HG03196 (cell line): Measurements from ENCODE around the gene PTK7.

Experiments used
- ATAC-seq: cut with Tn5 transposase; IDR thresholded peaks from one replicate; pipeline ENCODE4 v1.9.1; 2021; ENCODE audit not compliant: unreplicated experiment

The PTK7 gene

DNA sequence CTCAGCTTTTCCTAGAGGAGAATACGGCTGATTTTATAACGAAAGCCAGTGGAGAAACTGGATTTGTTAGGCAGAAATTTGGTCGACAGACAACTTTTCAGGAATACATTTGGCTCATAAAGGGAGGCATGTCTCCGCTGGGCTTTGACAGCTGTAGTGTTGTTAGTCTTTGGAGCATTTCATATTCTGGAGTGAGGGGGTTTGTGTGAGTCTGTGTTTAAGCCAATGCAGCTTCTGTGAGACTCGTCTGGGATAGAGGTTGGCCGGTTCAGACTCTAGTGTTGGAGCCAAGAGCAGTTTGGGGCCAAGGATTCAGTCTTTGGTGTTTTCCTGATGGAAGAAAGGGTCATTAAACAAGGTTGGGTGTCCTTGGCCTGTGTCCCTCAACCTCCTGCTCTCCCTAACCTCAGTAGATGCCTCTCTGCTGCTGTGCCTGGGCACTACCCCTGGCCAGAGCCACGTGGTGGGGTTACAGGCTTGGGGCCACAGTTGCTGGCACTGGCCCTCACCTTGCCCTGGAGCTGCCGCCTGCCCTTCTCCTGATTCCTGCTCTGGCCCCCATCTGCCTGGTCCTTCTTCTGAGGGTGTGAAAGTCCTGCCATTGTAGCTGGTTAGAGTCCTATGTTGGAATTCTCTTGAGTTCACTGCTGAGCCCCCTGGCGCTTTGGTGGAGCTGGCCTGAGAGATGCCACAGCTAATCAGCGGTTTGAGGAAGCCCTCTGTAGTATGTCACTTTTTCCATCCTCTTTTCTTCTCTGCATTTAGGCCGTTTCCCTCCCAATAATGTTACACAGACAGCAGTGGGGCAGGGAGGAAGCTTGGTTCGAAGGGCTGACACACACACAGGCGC, 6.9 kb downstream of the PTK7 start:
- no peak for ATAC-seq

DNA sequence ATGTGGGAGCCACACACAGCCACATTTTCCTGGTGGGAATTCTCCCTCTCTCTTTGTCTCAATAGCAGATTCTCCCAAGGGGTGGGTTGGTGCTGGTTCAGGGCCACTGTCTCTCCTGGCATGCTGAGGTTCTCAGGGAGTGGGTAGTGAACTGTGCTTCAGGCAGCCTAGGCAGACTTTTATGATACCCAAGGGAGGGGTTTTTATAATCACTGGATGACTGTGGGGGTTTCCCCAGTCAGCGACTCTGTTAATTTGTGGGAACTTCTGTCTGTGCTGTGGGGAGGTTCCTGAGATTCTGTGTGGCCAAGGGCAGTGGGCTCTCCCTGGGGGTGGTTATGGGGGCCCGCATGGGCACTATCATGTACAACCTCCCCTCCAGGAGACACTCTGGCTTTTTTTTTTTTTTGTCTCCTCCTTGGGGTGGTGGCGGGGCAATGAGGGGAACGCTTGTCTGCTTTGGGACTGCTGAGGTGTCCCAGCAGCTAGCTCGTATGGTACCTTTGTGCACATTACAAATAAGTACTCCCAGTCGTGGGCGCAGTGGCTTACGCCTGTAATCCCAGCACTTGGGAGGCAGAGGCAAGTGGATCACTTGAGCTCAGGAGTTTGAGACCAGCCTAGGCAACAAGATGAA, 10.0 kb downstream of the PTK7 start:
- ATAC-seq: peak; percentile 54

DNA sequence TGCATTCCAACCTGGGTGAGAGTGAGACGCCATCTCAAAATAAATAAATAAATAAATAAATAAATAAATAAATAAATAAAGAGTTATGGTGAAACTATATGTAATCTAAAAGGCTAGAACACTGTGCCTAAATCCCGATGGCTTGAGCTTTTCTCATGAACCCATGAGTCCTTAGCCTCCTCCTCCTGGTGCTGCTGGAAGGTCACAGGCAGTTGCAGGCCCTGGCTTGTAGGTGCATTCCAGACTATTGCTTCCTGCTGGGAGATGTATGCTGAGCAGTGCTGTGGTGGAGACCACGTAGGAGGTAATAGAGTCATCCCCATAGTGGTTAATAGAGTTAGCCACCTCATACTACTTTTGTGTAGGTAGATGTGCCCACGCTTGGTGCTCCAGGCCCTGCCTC, 12.5 kb downstream of the PTK7 start:
- ATAC-seq: no peak

DNA sequence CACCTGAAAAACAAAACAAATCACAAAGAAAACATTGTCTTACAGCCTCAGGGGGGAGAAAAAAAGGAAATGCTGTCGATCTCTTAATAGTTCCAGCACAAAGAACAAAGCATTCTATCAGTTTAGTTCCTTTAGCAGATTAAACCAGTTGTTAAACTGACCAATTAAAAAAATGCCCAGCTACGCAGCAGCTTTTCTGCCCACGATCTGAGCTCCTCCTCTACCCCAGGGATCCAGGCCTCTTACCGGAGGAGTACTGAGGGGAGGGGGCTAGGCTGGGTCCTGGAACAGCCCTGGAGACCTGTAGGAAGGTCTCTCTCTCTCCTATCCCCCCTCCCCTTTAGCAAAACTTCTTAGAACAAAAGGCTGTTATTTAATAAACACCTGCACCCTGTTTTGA, 13.4 kb downstream of the PTK7 start:
- ATAC-seq: no peak

GRCh38 chr6:43089874-43090558, 13.9 kb downstream of the PTK7 start:
- no peak for ATAC-seq

DNA sequence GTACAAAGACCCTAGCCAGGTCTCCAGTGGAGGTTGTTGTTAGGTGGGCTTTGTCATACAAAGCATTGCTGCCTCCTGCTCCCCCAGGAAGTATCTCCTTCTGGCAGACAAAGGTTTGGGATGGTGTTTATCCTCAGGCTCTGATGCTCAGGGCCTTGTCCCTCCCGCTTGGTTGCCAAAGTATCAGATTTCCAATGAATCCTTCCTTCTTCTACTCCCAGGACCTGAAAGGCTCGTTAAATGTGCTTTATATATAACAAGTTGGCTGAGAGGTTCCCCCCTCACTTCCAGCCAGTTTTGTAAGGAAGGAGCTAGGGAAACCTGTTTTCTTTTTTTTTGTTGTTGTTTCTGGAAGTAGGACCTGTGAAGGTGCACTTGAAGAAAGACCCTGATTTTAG, 14.4 kb downstream of the PTK7 start:
- no peak for ATAC-seq

GRCh38 chr6:43091020-43091419, 14.9 kb downstream of the PTK7 start:
- no peak for ATAC-seq

GRCh38 chr6:43091436-43091991, 15.4 kb downstream of the PTK7 start:
- ATAC-seq: no peak

GRCh38 chr6:43092635-43093034, 16.5 kb downstream of the PTK7 start:
- no peak for ATAC-seq

DNA sequence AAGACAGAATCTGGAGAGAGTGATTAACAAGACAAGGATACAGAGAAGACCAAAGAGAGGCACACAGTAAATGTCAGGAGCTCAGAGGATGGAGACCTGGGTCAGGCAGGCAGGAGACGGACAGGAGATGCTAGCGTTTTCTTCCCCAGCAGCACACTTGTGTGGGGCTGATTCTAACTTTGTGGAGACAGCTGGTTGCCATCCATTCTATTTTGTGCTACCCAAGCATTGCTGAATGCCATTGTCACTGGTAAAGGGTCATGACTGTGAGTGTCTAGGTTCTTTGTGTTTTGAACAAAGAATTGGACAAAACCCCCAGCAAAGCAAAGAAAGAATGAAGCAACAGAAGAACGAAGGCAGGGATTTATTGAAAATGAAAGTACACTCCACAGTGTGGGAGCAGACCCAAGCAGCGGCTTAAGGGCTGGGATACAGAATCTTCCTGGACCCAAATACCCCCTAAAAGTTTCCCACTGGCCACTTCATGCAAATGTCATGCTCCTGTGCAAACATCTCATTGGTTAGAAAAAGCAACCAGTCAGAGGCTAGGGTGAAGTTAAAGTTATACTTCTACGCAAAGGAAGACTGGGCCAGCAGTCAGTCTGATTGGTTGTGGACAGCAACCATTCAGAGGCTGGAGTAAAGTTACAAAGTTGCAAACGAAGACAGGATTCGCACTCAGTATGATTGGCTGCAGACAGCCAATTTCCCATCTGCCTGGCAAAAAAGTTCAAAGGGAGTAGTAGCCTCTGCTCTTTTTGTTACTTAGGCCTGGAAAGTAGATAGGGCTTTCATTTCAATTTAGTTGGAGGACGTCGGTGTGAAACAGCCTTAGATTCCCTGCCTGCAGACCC, 17.5 kb downstream of the PTK7 start:
- ATAC-seq: no peak

DNA sequence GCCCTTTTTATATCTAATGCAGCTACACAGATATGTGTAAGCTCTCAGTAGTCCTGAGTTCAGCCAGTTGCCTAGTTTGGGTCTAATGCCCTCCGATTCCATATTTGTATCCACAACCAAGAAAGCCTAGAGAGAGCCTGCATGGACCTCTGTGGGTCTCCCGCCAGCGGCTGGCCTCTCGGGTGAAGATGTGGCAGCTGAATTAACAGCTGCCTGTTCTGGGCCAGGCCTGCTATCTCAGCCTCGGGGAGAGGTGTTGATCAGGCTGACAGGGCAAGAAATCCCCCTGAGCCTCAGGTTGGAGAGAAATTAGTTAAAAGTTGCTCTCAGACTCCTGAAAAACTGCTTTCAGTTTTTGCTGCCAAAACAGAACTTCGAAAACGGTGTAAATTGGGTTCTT, 19.8 kb downstream of the PTK7 start:
- no peak for ATAC-seq

DNA sequence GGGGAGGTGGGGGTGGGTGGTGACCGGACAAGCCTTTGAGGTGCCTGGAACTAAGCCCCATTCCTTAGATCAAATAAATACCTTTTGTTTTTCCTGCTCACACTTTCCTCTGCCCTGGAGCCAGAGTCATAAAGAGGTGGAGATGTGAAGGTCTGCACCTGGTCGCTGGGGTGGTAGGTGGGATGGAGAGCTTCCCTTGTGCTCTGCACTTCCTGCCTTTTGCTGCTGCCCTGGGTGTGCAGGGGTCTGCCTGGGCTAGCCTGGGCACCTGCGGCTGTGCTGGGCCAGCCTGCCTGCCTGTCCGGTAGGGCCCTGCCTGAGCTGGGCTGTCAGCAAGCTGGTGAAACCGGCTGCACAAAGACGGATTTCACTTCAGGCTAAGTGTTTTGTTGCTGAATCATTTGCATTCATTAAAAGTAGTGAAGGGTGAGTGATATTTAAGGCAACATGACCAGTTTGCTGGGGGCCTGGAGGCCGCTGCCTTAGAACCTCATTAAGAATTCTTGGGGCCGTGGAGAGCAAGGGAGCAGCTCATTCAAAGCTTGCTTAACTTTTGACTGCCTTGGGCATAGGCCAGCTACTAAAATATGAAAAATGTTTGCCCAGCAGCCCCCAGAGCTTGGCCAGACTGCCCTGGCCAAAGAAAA, 20.5 kb downstream of the PTK7 start:
- no peak for ATAC-seq

- ATAC-seq: no peak
Measured at GRCh38 chr6:43097098-43097489, 21.0 kb downstream of the PTK7 start.

GRCh38 chr6:43097502-43097901, 21.4 kb downstream of the PTK7 start:
- ATAC-seq: no peak

DNA sequence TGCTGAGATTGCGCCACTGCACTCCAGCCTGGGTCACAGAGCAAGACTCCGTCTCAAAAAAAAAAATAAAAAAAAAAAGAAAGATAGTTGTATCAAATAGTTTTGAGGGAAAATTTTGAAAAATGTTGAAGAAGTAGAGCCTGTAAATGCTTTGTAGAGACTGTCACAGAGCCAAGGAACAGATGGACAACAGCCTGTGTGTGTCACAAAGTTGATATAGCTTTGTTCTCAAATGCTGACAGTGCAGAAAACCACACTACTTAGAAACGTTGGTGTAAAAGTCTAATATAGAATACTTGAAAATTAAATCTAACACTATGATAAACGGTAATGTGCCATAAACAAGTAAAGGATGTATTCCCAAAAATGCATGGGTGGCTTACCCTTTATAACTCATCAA, 25.4 kb downstream of the PTK7 start:
- no peak for ATAC-seq

DNA sequence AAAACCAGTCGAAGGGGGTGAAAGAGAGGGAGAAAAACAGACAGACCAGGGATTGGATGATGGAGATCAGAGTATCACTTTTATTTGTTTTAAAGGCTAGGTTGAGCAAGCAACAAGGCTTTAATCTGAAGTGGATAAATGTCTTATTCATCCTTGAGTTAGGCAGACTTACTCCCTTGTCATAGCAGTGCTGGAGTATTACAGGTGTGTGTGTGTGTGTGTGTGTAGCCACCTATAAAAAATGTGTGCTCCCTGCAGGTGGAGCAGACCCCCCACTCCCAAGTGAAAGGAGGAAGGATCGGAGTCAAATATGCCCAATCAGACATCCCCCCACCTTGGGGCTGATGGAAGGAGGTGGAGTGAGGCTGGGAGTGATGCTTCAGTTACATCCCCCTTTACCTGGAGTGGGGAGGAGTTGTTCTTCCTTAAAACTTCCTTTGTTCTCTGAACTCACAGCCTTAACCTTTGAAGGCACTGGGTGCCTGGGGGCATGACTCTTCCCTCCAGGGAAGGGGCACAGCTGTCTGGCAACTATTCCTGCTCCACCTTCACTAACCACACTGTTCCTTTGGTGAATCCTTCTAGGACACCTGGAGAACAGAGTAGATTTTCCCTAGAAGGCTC, 27.3 kb downstream of the PTK7 start:
- no peak for ATAC-seq

DNA sequence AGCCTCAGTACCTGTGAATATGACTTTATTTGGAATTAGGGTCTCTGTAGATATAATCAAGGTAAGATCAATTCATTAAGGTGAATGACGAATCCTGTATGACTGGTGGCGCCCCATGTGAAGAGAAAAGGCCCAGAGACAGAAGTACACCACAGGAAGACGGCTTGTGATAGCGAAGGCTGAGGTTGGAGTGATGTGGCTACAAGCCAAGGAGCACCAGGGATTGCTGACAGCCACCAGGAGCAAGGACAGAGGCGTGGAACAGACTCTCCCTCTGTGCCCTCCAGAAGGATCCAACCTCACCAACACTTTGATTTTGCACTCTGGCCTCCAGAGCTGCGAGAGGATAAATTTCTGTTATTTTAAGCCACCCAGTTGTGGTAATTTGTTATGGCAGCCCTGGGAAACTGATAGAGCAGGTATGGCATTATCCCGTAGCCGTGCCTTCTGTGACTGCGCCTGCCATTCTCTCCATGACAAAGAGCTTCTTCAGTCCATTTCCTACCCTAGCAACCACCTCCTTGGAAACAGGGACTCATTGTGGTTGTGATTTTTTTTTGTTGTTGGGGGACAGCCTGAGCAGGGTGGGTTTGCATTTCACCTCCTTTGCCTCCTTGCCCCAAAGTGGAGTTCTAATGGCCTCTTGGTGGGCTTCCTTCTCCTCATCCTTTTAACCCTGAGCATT, 29.6 kb downstream of the PTK7 start:
- no peak for ATAC-seq

DNA sequence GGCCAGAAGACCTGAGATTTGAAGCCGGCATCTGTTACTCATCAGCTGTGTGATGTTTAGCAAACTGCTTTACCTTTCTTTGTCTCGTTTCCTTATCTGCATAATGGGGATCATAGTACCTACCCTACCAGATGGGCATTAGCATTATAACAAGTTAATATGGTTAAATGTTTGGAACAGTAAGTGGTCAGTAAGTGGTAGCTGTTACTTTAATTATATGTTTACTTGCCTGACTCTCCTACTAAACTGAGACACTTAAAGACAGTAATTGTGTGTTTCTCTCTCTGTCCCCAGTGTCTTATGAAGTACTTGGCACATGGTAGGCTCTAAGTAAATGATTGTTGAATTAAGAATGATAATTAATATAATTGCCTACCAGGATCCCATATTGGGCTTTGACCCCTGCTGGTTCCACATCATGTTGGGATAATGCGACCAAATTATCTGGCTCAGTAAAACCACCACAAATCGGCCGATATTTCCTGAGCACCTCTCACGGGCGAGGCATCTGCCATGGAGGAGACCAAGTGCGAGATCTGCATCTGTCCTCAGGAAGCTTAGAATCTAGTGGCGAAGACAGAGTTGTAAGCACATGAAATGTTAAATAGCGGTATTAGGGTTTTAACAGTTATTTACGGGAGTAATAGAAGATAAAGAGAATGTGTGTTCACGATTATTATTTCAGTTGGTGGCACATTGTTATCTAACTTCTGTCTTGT, 31.4 kb downstream of the PTK7 start:
- ATAC-seq: no peak
